Measurements from ENCODE around the gene WASF2.
A peak's percentile ranks its signal among the peaks of the same experiment; 100 is the strongest.
"Not testable (repeated sequence)": the region's sequence is repeated elsewhere in the genome, so short reads cannot be mapped to it uniquely, and the experiment has no call there.

Gene WASF2

GRCh38 chr1:27476237-27476636, 13.7 kb downstream of the WASF2 start:
- TF ChIP-seq, protein P1, sequence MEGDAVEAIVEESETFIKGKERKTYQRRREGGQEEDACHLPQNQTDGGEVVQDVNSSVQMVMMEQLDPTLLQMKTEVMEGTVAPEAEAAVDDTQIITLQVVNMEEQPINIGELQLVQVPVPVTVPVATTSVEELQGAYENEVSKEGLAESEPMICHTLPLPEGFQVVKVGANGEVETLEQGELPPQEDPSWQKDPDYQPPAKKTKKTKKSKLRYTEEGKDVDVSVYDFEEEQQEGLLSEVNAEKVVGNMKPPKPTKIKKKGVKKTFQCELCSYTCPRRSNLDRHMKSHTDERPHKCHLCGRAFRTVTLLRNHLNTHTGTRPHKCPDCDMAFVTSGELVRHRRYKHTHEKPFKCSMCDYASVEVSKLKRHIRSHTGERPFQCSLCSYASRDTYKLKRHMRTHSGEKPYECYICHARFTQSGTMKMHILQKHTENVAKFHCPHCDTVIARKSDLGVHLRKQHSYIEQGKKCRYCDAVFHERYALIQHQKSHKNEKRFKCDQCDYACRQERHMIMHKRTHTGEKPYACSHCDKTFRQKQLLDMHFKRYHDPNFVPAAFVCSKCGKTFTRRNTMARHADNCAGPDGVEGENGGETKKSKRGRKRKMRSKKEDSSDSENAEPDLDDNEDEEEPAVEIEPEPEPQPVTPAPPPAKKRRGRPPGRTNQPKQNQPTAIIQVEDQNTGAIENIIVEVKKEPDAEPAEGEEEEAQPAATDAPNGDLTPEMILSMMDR (IDR thresholded peaks at IDR 0.05; ENCODE audit: low read depth, low read length), result no peak
- no peak overlapping the region for H3K4me3 ChIP-seq (replicated peaks in 1 of 2; ENCODE audit: low read depth in 2 of 2, low read length in 2 of 2)
- DNase-seq (ENCODE audit: low read depth in 2 of 2), result no peak

DNA sequence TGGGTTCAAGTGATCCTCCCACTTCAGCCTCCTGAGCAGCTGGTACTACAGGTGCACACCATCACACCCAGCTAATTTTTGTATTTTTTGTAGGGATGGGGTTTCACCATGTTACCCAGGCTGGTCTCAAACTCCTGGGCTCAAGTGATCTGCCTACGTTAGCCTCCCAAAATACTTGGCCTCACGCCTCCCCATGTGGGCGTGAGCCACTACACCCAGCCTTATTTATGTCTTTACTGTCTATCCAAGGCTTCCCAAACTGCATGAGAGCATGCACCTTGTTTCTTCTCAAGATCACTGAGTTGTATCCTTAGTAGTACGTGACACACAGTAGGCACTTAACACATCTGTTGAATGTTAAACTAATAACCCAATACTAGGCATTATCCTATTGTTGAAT, 14.2 kb downstream of the WASF2 start:
- TF ChIP-seq, protein P1 (IDR thresholded peaks at IDR 0.05; ENCODE audit: low read depth, low read length), result no peak
- no peak overlapping the region for H3K4me3 ChIP-seq (replicated peaks in 1 of 2; ENCODE audit: low read depth in 2 of 2, low read length in 2 of 2)
- no peak for DNase-seq (ENCODE audit: low read depth in 2 of 2)

DNA sequence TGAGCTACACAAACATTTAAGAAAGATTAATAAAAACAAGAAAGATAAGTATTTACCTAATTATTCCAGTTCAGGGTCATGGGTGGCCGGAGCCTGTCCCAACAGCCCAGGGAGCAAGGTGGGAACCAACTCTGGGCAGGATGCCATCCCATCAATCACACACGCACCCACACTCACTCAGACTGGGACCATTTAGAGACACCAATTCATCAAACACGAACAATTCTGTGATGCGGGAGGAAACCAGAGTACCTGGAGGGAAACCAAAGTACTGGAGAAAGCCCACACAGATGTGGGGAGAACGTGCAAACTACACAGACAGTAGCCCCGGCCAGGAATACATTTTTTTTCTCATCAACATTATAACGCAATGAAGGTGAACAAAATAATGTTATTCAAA, 16.2 kb downstream of the WASF2 start:
- TF ChIP-seq, protein P1 (IDR thresholded peaks at IDR 0.05; ENCODE audit: low read depth, low read length), result no peak
- no peak for DNase-seq (ENCODE audit: low read depth in 2 of 2)
- H3K4me3 ChIP-seq (replicated peaks in 1 of 2; ENCODE audit: low read depth in 2 of 2, low read length in 2 of 2), result no peak overlapping the region

DNA sequence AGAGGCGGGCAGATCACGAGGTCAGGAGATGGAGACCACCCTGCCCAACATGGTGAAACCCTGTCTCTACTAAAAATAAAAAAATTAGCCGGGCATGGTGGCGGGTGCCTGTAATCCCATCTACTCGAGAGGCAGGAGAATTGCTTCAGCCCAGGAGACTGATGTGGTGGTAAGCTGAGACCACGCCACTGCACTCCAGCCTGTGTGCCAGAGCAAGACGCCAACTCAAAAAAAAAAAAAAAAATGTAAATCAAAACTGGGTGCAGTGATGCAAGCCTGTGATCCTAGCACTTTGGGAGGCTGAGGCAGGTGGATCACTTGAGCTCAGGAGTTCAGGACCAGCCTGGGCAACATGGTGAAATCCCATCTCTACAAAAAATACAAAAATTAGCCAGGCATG, 17.9 kb downstream of the WASF2 start:
- not testable (repeated sequence) for DNase-seq (ENCODE audit: low read depth in 2 of 2); H3K4me3 ChIP-seq (replicated peaks in 1 of 2; ENCODE audit: low read depth in 2 of 2, low read length in 2 of 2)

DNA sequence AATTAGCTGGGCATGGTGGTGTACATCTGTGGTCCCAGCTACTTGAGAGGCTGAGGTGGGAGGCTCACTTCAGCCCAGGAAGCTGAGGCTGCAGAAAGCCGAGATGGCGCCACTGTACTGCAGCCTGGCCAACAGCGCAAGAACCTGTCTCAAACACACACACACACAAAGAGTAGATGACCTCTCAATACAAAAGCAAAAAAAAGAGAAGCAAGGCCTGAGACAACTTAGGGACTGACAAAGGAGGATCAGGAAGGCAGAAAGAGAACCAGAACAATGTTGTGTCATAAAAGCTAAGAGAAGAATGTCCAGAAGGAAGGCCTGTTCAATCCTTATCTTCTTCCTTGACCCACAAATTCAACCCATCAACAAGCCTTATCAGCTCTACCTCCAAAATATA, 18.5 kb downstream of the WASF2 start:
- no peak for DNase-seq (ENCODE audit: low read depth in 2 of 2)
- H3K4me3 ChIP-seq (replicated peaks in 1 of 2; ENCODE audit: low read depth in 2 of 2, low read length in 2 of 2), result no peak overlapping the region
- TF ChIP-seq, protein P1 (IDR thresholded peaks at IDR 0.05; ENCODE audit: low read depth, low read length), result no peak

DNA sequence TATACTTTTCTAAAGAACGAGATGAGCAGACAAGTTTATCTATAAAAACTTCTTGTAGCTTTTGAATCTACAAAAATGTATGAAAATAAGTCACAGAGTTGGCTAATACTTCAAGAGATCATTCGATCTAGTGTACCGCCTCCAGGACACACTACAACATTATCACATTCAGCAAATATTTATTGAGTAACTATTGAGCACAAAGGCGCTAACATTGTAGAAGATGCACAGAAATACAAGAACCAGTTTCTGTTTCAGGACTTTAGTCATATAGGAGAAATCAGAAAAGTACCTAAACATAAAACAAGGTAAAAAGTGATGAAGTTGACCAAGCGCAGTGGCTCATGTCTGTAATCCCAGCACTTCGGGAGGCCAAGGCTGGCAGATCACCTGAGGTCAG, 20.6 kb downstream of the WASF2 start:
- TF ChIP-seq, protein P1 (IDR thresholded peaks at IDR 0.05; ENCODE audit: low read depth, low read length), result no peak
- DNase-seq (ENCODE audit: low read depth in 2 of 2), result no peak

DNA sequence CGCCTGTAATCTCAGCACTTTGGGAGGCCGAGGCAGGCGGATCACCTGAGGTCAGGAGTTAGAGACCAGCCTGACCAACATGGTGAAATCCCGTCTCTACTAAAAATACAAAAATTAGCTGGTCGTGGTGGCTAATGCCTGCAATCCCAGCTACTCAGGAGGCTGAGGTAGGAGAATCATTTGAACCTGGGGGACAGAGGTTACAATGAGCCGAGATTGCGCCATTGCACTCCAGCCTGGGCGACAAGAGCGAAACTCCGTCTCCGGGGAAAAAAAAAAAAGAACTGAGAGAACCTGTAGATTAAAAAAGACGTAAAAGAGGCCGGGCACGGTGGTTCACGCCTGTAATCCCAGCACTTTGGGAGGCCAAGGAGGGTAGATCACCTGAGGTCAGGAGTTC, 21.6 kb downstream of the WASF2 start:
- DNase-seq (ENCODE audit: low read depth in 2 of 2); H3K4me3 ChIP-seq (replicated peaks in 1 of 2; ENCODE audit: low read depth in 2 of 2, low read length in 2 of 2): not testable (repeated sequence)

More for the DNA sequence above, 20.6 kb downstream of the WASF2 start:
- no peak overlapping the region for H3K4me3 ChIP-seq (replicated peaks in 1 of 2; ENCODE audit: low read depth in 2 of 2, low read length in 2 of 2)

DNA sequence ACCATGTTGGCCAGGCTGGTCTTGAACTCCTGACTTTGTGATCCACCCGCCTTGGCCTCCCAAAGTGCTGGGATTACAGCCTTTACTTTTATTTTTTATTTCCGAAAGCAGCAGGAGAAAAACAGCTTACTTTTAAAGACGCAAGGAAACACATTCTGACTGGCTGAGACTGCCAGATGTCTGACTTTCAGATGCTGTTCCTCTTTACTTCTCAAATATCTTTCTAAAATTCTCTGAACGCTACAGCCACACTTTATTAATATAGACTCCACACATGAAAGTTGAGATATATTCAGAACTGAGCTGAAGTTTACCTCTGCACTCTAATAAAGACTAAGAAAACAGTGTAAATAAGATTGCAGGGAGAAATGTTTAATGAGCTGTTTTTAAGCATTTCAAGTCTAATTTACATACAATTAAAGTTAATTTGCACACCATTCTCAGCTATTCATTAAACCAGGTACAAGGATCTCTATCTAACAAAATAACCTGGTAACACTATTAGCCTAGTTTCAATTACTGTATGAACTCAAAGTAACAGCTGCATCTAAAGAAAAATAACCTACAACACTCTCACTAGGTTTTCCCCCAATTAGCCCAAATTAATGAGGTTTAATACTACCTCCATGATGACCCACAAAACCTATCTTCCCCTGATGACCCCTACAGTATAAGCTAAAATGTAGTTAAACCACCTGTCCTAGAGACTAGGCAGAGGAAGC, 24.9 kb downstream of the WASF2 start:
- no peak overlapping the region for H3K4me3 ChIP-seq (replicated peaks in 1 of 2; ENCODE audit: low read depth in 2 of 2, low read length in 2 of 2)
- TF ChIP-seq, protein P1 (IDR thresholded peaks at IDR 0.05; ENCODE audit: low read depth, low read length), result no peak

GRCh38 chr1:27463916-27464315, 26.1 kb downstream of the WASF2 start:
- not testable (repeated sequence) for H3K4me3 ChIP-seq (replicated peaks in 1 of 2; ENCODE audit: low read depth in 2 of 2, low read length in 2 of 2)
- DNase-seq (ENCODE audit: low read depth in 2 of 2), result peak in 1 of 2 donors; percentile 43

More for the DNA sequence above, 24.9 kb downstream of the WASF2 start:
- no peak for DNase-seq (ENCODE audit: low read depth in 2 of 2)

DNA sequence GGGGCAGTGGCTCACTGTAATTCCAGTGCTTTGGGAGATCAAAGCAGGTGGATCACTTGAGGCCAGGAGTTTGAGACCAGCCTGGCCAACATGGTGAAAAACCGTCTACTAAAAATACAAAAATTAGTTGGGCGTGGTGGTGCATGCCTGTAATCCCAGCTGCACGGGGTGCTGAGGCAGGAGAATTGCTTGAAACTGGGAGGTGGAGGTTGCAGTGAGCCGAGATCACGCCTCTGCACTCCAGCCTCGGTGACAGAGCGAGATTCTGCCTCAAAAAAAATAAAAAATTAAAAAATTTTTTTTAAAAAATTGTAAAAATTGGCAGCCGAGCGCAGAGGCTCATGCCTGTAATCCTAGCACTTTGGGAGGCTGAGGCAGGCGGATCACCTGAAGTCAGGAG, 31.4 kb downstream of the WASF2 start:
- not testable (repeated sequence) for H3K4me3 ChIP-seq (replicated peaks in 1 of 2; ENCODE audit: low read depth in 2 of 2, low read length in 2 of 2); DNase-seq (ENCODE audit: low read depth in 2 of 2)
